GM21825 (cell line): ENCODE results near the gene HOOK2.

Experiments used
- ATAC-seq: cut with Tn5 transposase; IDR thresholded peaks from one replicate; pipeline ENCODE4 v1.9.1; 2021; ENCODE audit warnings: mild to moderate bottlenecking, moderate library complexity; ENCODE audit not compliant: unreplicated experiment

HOOK2 gene

GRCh38 chr19:12783291-12783848 is 8.0 kb upstream of the HOOK2 start:
- ATAC-seq = no peak

GRCh38 chr19:12782424-12783290 is 7.3 kb upstream of the HOOK2 start:
- no peak for ATAC-seq

- no peak for ATAC-seq
These were observed 6.7 kb upstream of the HOOK2 start for GRCh38 chr19:12782174-12782423.

GRCh38 chr19:12779162-12779993 is 4.0 kb upstream of the HOOK2 start:
- no peak for ATAC-seq

- ATAC-seq = no peak
These were observed 3.5 kb upstream of the HOOK2 start for GRCh38 chr19:12778905-12779161.

- ATAC-seq = no peak
These were observed 2.9 kb upstream of the HOOK2 start for GRCh38 chr19:12778017-12778904.

GRCh38 chr19:12777217-12778016 is 2.1 kb upstream of the HOOK2 start:
- ATAC-seq = no peak

GRCh38 chr19:12773571-12773970 is 1.8 kb downstream of the HOOK2 start:
- ATAC-seq = no peak

- no peak for ATAC-seq
These were observed 3.0 kb downstream of the HOOK2 start for GRCh38 chr19:12772323-12772722.

- no peak for ATAC-seq
These were observed 4.4 kb downstream of the HOOK2 start for GRCh38 chr19:12770922-12771321.

- ATAC-seq = no peak
These were observed 5.7 kb downstream of the HOOK2 start for GRCh38 chr19:12769689-12770088.

GRCh38 chr19:12767666-12768065 is 7.7 kb downstream of the HOOK2 start:
- ATAC-seq = no peak

GRCh38 chr19:12767150-12767549 is 8.2 kb downstream of the HOOK2 start:
- no peak for ATAC-seq

- no peak for ATAC-seq
These were observed 9.3 kb downstream of the HOOK2 start for GRCh38 chr19:12766051-12766521.

GRCh38 chr19:12764698-12765097 is 10.7 kb downstream of the HOOK2 start:
- no peak for ATAC-seq

- no peak for ATAC-seq
These were observed 12.3 kb downstream of the HOOK2 start for GRCh38 chr19:12763100-12763499.

GRCh38 chr19:12759686-12760085 is 15.7 kb downstream of the HOOK2 start:
- no peak for ATAC-seq

- ATAC-seq = no peak
These were observed 17.6 kb downstream of the HOOK2 start for GRCh38 chr19:12757544-12758274.

GRCh38 chr19:12756150-12756883 is 19.0 kb downstream of the HOOK2 start:
- no peak for ATAC-seq
